Stomach (tissue), 19 donors: ENCODE measurements around the gene PDCD2L. TPM values are rescaled to one million over a fixed set of nuclear protein-coding genes. Genes with fewer than 3 reads are reported as not detected.
A peak's percentile ranks its signal among the peaks of the same experiment; 100 is the strongest.

ENCODE experiments used
- DNase-seq, 2 donors: peaks; one replicate each; pipeline versions ENCODE4 v3.0.0 to v3.0.0-alpha.2; 2013 to 2019
- H3K27ac ChIP-seq, 5 donors: fragments of 200-600 bp in 4 of 5; sonication (generic) in 4 of 5; one replicate each; pipeline ENCODE4 v1.5.1; 2013 to 2019; ENCODE audit warnings: mild to moderate bottlenecking in 1 of 5, moderate library complexity in 1 of 5
- H3K27me3 ChIP-seq, 3 donors: fragments of 200-600 bp; sonication (generic); one replicate each; pipeline ENCODE4 v1.5.1; 2017 to 2019; ENCODE audit warnings: mixed run types in 1 of 3
- H3K36me3 ChIP-seq, 4 donors: fragments of 200-600 bp; sonication (generic); 1 replicate in 3 of 4; 2 replicates in 1 of 4; pipeline ENCODE4 v1.5.1; 2016 to 2019
- H3K4me1 ChIP-seq, 4 donors: fragments of 200-600 bp; sonication (generic); one replicate each; pipeline ENCODE4 v1.5.1; 2016 to 2019
- H3K4me3 ChIP-seq, 4 donors: fragments of 200-600 bp; sonication (generic) in 3 of 4; one replicate each; pipeline ENCODE4 v1.5.1; 2016 to 2019; ENCODE audit warnings: mild to moderate bottlenecking in 1 of 4
- H3K9me3 ChIP-seq, 4 donors: fragments of 200-600 bp; sonication (generic); one replicate each; pipeline ENCODE4 v1.5.1; 2016 to 2019
- EP300 ChIP-seq: sonication (generic); formaldehyde crosslinking; IDR thresholded peaks from one replicate; pipeline ENCODE4 v1.6.1; 2017; ENCODE audit warnings: antibody characterized with exemption
- POLR2A ChIP-seq, 4 donors: fragments of 450-650 bp; IDR thresholded peaks; one replicate each; pipeline ENCODE4 v1.6.1; 2016; ENCODE audit warnings: antibody characterized with exemption in 4 of 4, control low read depth in 2 of 4, mild to moderate bottlenecking in 1 of 4, moderate library complexity in 1 of 4
- POLR2AphosphoS5 ChIP-seq, 3 donors: sonication (generic); formaldehyde crosslinking; IDR thresholded peaks; one replicate each; pipeline ENCODE4 v1.6.1; 2016; ENCODE audit warnings: antibody characterized with exemption in 3 of 3
- WGBS, 5 donors: extraction: QIAGEN DNeasy Blood & Tissue Kit in 3 of 5; methylation state at CpG; one replicate each; pipeline versions ENCODE4 v1.1.5 to v1.1.7; 2013 to 2018; 5-methylcytosine and 5-hydroxymethylcytosine counted together
- intact Hi-C: fragments of 100-400 bp; cut with DNase I; formaldehyde crosslinking; loops from one replicate; pipeline ENCODE4 v1.15.1; 2023; ENCODE audit warnings: low total_unique reads
- long read RNA-seq, 10 donors: transcript quantifications; one replicate each; lab custom pipeline, GENCODE V29; 2026
- polyA plus RNA-seq, 3 donors: library from polyadenylated mRNA; stranded (reverse); fragments of 200-250 nt; gene quantifications; one replicate each; pipeline ENCODE4 v1.2.3, GENCODE V29; 2013
- total RNA-seq, 5 donors: library from RNA; depleted of rRNA; stranded (reverse); fragments of >200 nt; gene quantifications; one replicate each; pipeline versions ENCODE4 v1.1.0 to v1.2.3, GENCODE V29; 2014 to 2016
- TF ChIP-seq, protein P1 (sequence below), 7 experiments: fragments of 450-650 bp in 4 of 7; fragments of 200-600 bp in 3 of 7; sonication (generic) in 3 of 7; IDR thresholded peaks; one replicate each; pipeline ENCODE4 v1.5.1; 2016 to 2019; ENCODE audit warnings: antibody characterized with exemption in 7 of 7, control low read depth in 2 of 7, mild to moderate bottlenecking in 1 of 7
- donor health status: healthy with polysubstance abuse.
- donor health status: Bipolar disorder and iron deficiency.
- donor health status: healthy.

PDCD2L gene
- total RNA-seq (10 to 100 TPM in 2 of 5 donors, 1 to 10 TPM in 3; 4.6 to 33.5 (median 9.0) TPM), polyA plus RNA-seq (10 to 100 TPM in 2 of 3 donors, 1 to 10 TPM in 1; 9.5 to 13.6 (median 11.7) TPM)
- long read RNA-seq, donor 1, partial matches to known transcripts: 0 of 1 reads
- long read RNA-seq, donor 1, other reads (novel, unspliced or antisense): 0 of 1 reads
- long read RNA-seq, donor 2, partial matches to known transcripts: 5 of 9 reads
- long read RNA-seq, donor 2, other reads (novel, unspliced or antisense): 0 of 9 reads
- long read RNA-seq, donor 3, partial matches to known transcripts: 0 of 2 reads
- long read RNA-seq, donor 3, other reads (novel, unspliced or antisense): 0 of 2 reads
- long read RNA-seq, donor 4: 0 reads
- long read RNA-seq, donor 5, partial matches to known transcripts: 0 of 4 reads
- long read RNA-seq, donor 5, other reads (novel, unspliced or antisense): 0 of 4 reads
- long read RNA-seq, donor 6, partial matches to known transcripts: 0 of 6 reads
- long read RNA-seq, donor 6, other reads (novel, unspliced or antisense): 0 of 6 reads
- long read RNA-seq, donor 7, transcript PDCD2L-201 (7 exons, 1,171 nt): major isoform, 5 of 6 reads
- long read RNA-seq, donor 7, partial matches to known transcripts: 0 of 6 reads
- long read RNA-seq, donor 7, other reads (novel, unspliced or antisense): 0 of 6 reads
- long read RNA-seq, donor 8, partial matches to known transcripts: 0 of 4 reads
- long read RNA-seq, donor 8, other reads (novel, unspliced or antisense): 0 of 4 reads
- long read RNA-seq, donor 9, partial matches to known transcripts: 0 of 4 reads
- long read RNA-seq, donor 9, other reads (novel, unspliced or antisense): 0 of 4 reads
- long read RNA-seq, donor 10, partial matches to known transcripts: 0 of 2 reads
- long read RNA-seq, donor 10, other reads (novel, unspliced or antisense): 0 of 2 reads

DNA sequence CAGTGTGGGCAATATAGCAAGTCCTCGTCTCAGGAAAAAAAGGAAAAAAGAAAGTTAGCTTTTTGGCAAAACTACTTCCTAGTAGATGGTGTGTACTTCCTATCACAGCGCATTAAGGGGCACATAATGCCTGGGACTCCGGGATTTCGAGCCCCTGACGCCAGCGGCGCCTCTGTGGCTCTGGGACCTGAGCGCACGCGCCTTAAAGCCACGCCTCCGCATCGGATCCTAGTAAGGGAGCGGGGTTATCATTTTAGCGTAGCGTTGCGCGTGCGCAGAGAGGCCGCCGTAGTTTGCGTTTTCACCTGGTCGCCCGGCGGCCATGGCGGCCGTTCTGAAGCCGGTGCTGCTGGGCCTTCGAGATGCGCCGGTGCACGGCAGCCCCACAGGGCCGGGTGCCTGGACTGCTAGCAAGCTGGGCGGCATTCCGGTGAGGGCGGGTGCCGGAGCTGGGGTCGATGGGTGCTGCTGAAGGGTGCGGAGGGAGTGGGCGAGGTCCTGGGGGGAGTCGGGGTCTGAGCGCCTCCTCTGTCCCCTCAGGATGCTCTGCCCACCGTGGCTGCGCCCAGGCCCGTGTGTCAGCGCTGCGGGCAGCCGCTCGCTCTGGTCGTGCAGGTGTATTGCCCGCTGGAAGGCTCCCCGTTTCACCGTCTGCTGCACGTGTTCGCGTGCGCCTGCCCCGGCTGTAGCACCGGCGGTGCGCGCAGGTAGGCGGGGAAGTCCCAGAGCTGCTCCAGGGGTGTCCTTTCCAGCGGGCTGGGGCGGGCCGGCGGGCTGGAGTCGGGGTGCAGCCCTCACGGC, at the start of gene PDCD2L:
PDCD2L (plus strand) TSS at position 291 of the 801 bp plus-strand sequence; CDS start at position 323, 32 bp downstream.
- peak within 1 kb of the TSS; percentile 80 to 95 (median 89) for H3K4me3 ChIP-seq
- no peak for TF ChIP-seq POLR2A (IDR thresholded peaks at IDR 0.05)
- TF ChIP-seq, protein P1, sequence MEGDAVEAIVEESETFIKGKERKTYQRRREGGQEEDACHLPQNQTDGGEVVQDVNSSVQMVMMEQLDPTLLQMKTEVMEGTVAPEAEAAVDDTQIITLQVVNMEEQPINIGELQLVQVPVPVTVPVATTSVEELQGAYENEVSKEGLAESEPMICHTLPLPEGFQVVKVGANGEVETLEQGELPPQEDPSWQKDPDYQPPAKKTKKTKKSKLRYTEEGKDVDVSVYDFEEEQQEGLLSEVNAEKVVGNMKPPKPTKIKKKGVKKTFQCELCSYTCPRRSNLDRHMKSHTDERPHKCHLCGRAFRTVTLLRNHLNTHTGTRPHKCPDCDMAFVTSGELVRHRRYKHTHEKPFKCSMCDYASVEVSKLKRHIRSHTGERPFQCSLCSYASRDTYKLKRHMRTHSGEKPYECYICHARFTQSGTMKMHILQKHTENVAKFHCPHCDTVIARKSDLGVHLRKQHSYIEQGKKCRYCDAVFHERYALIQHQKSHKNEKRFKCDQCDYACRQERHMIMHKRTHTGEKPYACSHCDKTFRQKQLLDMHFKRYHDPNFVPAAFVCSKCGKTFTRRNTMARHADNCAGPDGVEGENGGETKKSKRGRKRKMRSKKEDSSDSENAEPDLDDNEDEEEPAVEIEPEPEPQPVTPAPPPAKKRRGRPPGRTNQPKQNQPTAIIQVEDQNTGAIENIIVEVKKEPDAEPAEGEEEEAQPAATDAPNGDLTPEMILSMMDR (IDR thresholded peaks at IDR 0.05): no peak
- TF ChIP-seq EP300: no peak
- peak; percentile 54 to 93 (median 70) for TF ChIP-seq POLR2AphosphoS5 (IDR thresholded peaks at IDR 0.05)
- intact Hi-C loops: no loop called here
- WGBS, 5 donors: 0 to 1% (median 1%) methylated on average over 41 to 67 of the region's 69 CpGs
- H3K27me3 ChIP-seq: no peaks in the 10 kb centered on the region
- H3K9me3 ChIP-seq: no peaks in the 10 kb centered on the region
- peaks cover 17 to 32% (median 26%) of the 10 kb centered on the region in 4 donors for H3K36me3 ChIP-seq
- H3K27ac ChIP-seq: peak within 1 kb of the TSS; percentile 59 to 84 (median 80)
- H3K4me1 ChIP-seq: peaks cover 5 to 42% (median 23%) of the 10 kb centered on the region in 4 donors
- peak; percentile 97 for DNase-seq

DNA sequence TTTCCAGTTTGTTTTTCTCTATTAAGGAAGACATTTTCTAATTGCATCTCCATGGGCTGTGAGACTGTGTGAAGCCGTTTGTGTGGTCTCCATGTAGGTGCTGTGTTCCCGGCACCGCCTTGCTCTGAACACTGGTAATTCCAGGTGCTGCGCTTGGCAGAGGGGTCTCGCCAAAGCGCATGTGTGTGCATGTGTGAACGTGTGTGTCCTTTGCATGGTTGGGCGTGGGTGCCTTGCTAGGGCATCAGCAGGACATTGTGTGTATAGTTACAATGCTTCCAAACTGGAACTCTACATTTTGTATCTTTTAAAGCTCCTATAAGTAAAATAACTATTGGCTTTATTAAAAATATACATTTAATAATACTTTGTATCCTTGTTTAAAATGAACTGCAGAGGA, 49.0 kb upstream of the PDCD2L start:
- TF ChIP-seq, protein P1 (IDR thresholded peaks at IDR 0.05): no peak
- no peak for TF ChIP-seq POLR2AphosphoS5 (IDR thresholded peaks at IDR 0.05)
- TF ChIP-seq EP300: no peak
- TF ChIP-seq POLR2A (IDR thresholded peaks at IDR 0.05): no peak
- no peak for DNase-seq
- no peak overlapping the region for H3K27ac ChIP-seq
- H3K27me3 ChIP-seq: no peaks in the 10 kb centered on the region
- WGBS, 5 donors: 92 to 97% (median 94%) methylated on average over 8 of the region's 8 CpGs
- intact Hi-C loops: no loop called here
- H3K9me3 ChIP-seq: no peaks in the 10 kb centered on the region
- peaks cover 13 to 35% (median 27%) of the 10 kb centered on the region in 4 donors for H3K4me1 ChIP-seq
- H3K36me3 ChIP-seq: peaks cover 8 to 53% (median 49%) of the 10 kb centered on the region in 4 donors
- no peak overlapping the region for H3K4me3 ChIP-seq

- WGBS, 5 donors: 89 to 98% (median 95%) methylated on average over 4 of the region's 4 CpGs
- TF ChIP-seq, protein P1 (IDR thresholded peaks at IDR 0.05): no peak
- TF ChIP-seq EP300: no peak
- TF ChIP-seq POLR2AphosphoS5 (IDR thresholded peaks at IDR 0.05): no peak
- intact Hi-C loops: no loop called here
Observed at GRCh38 chr19:34356875-34357274, 47.3 kb upstream of the PDCD2L start.

More at GRCh38 chr19:34356875-34357274, 47.3 kb upstream of the PDCD2L start:
- Histone ChIP-seq H3K9me3 (no peaks in the 10 kb centered on the region), H3K4me1 (peaks cover 13 to 20% (median 18%) of the 10 kb centered on the region in 4 donors), H3K4me3 (no peak overlapping the region), H3K27ac (no peak overlapping the region), H3K27me3 (no peaks in the 10 kb centered on the region), H3K36me3 (peaks cover 4 to 38% (median 37%) of the 10 kb centered on the region in 4 donors)
- no peak for DNase-seq
